Activated CD8-positive, alpha-beta T cell treated with anti-CD3 and anti-CD28 coated beads for 36 hours (primary cell): ENCODE data around the gene ZNF574. TPM values are rescaled to one million over a fixed set of nuclear protein-coding genes. Genes with fewer than 3 reads are reported as not detected.

Source experiments
- ATAC-seq: fragments of 200-7000 bp; cut with Tn5 transposase; one replicate; pipeline ENCODE4 v1.10.0; 2021; ENCODE audit warnings: mild to moderate bottlenecking, moderate library complexity
- CTCF ChIA-PET: fragments of 350-600 bp; sonication (Branson Sonifier 250); formaldehyde crosslinking; loops from one replicate; lab custom pipeline; 2021; ENCODE audit warnings: antibody characterized with exemption; lab: Charles Lee
- POLR2A ChIA-PET: fragments of 350-600 bp; sonication (Branson Sonifier 250); formaldehyde crosslinking; loops from one replicate; lab custom pipeline; 2021; ENCODE audit warnings: antibody characterized with exemption; lab: Charles Lee
- DNase-seq: peaks from one replicate; pipeline ENCODE4 v3.0.0-alpha.2; 2020
- H3K27ac Mint-ChIP-seq: one replicate; pipeline ENCODE4 v1.8.0; 2021; ENCODE audit warnings: mild to moderate bottlenecking, mixed read lengths
- H3K27me3 Mint-ChIP-seq: one replicate; pipeline ENCODE4 v1.8.0; 2021; ENCODE audit warnings: mixed read lengths
- H3K36me3 Mint-ChIP-seq: one replicate; pipeline ENCODE4 v1.8.0; 2021; ENCODE audit warnings: low read depth, mixed read lengths
- H3K4me1 Mint-ChIP-seq: one replicate; pipeline ENCODE4 v1.8.0; 2021; ENCODE audit warnings: low read depth, mixed read lengths
- H3K4me3 Mint-ChIP-seq: one replicate; pipeline ENCODE4 v1.8.0; 2021; ENCODE audit warnings: mild to moderate bottlenecking, moderate library complexity, mixed read lengths
- H3K9me3 Mint-ChIP-seq: one replicate; pipeline ENCODE4 v1.8.0; 2021; ENCODE audit warnings: mixed read lengths
- intact Hi-C: fragments of 100-400 bp; cut with micrococcal nuclease; formaldehyde crosslinking; loops from one replicate; pipeline ENCODE4 v1.10.0; 2022
- total RNA-seq, 2 experiments: library from RNA; stranded (reverse); gene quantifications; one replicate each; pipeline ENCODE4 v1.2.3, GENCODE V29; 2021
- TF ChIP-seq, protein P1 (sequence below): fragments of 200-600 bp; IDR thresholded peaks from one replicate; pipeline ENCODE4 v1.8.0; 2022; ENCODE audit warnings: antibody characterized with exemption, mild to moderate bottlenecking

Gene ZNF574
- total RNA-seq, 2 experiments from 2014 or later: 12.4 to 12.8 TPM

DNA sequence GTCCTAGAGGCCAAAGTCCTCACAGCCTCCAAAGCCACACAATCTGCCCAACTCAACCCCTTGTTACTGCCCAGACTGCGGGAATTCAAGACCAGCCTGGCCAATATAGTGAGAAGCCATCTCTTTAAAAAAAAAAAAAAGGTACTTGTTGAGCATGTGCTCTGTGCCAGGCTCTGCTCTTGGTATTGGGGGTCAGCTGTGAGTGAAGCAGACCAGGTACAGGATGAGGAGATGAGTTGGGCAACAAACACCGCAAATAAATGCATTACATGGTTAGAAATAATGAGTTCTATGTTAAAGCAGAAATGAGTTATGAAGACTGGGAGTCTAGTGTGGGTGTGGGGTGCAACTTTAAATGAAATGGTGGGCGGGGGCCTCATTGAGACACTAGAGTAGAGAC is 15.8 kb upstream of the ZNF574 start:
- Mint-ChIP-seq H3K36me3 (no peaks in the 10 kb centered on the region), H3K9me3 (no peaks in the 10 kb centered on the region), H3K4me1 (no peaks in the 10 kb centered on the region), H3K4me3 (no peak overlapping the region), H3K27ac (no peak overlapping the region), H3K27me3 (no peaks in the 10 kb centered on the region)
- TF ChIP-seq, protein P1, sequence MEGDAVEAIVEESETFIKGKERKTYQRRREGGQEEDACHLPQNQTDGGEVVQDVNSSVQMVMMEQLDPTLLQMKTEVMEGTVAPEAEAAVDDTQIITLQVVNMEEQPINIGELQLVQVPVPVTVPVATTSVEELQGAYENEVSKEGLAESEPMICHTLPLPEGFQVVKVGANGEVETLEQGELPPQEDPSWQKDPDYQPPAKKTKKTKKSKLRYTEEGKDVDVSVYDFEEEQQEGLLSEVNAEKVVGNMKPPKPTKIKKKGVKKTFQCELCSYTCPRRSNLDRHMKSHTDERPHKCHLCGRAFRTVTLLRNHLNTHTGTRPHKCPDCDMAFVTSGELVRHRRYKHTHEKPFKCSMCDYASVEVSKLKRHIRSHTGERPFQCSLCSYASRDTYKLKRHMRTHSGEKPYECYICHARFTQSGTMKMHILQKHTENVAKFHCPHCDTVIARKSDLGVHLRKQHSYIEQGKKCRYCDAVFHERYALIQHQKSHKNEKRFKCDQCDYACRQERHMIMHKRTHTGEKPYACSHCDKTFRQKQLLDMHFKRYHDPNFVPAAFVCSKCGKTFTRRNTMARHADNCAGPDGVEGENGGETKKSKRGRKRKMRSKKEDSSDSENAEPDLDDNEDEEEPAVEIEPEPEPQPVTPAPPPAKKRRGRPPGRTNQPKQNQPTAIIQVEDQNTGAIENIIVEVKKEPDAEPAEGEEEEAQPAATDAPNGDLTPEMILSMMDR: no peak
- ATAC-seq: no peak
- DNase-seq: no peak
- CTCF ChIA-PET: no interaction called here
- intact Hi-C loops: no loop called here
- POLR2A ChIA-PET: no interaction called here

- Mint-ChIP-seq H3K9me3 (no peaks in the 10 kb centered on the region), H3K27me3 (peaks cover 2% of the 10 kb centered on the region), H3K27ac (no peak overlapping the region), H3K4me3 (no peak overlapping the region), H3K36me3 (no peaks in the 10 kb centered on the region), H3K4me1 (no peaks in the 10 kb centered on the region)
- DNase-seq (no peak), ATAC-seq (no peak)
- CTCF ChIA-PET: no interaction called here
- intact Hi-C loops: no loop called here
- TF ChIP-seq, protein P1: no peak
- POLR2A ChIA-PET: no interaction called here
These were observed 13.6 kb upstream of the ZNF574 start for GRCh38 chr19:42062381-42062780.

DNA sequence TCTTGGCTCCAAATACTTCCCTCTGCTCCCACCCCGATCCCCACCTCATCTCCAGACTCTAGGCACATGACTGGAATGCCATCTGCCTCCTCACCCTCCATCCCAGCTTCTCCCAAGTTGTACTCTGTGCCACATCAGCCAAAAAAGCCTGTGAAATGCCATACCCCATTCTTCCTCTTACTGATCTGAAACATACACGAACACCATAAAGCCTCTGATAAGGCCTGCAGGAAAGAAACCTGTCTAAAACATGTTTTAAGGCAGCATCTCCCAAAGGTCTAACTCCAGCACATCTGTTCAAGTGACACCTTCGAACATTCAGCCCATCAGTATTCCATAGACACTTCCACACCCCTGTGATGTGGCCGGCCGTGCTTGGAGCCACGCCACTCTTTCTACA is 11.5 kb upstream of the ZNF574 start:
- no peak for ATAC-seq
- CTCF ChIA-PET: interaction anchor here (1.3 kb wide), 1 partner anchor 45 kb away, joined by 4 read pairs; no protein-coding TSS in a partner anchor
- DNase-seq: no peak
- no peaks in the 10 kb centered on the region for H3K36me3 Mint-ChIP-seq
- intact Hi-C loops: no loop called here
- no peaks in the 10 kb centered on the region for H3K4me1 Mint-ChIP-seq
- H3K9me3 Mint-ChIP-seq: no peaks in the 10 kb centered on the region
- H3K27ac Mint-ChIP-seq: no peak overlapping the region
- peaks cover 2% of the 10 kb centered on the region for H3K27me3 Mint-ChIP-seq
- POLR2A ChIA-PET: interaction anchor here (1.1 kb wide), 1 partner anchor 38 kb away, joined by 3 read pairs; no protein-coding TSS in a partner anchor
- TF ChIP-seq, protein P1: no peak
- no peak overlapping the region for H3K4me3 Mint-ChIP-seq

DNA sequence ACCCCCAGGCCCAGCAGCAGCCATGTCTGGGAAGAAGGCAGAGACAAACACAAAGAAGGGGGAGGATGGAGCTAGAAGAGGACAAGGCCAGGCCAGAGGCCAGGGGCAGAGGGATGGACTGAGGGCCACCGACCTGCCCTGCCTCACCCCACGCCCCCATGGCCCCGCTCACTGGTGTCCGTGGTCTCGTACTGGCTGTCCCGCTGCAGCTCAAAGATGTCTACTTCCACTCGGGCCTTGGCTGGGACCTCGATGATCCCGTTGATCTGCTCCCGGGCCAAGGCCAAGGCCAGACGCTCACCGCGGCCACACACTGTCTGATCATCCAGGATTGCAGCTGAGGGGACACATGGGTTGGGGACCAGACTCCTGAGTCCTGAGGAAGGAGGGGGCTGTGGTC is 10.9 kb upstream of the ZNF574 start:
- Mint-ChIP-seq H3K4me1 (no peaks in the 10 kb centered on the region), H3K4me3 (no peak overlapping the region), H3K9me3 (no peaks in the 10 kb centered on the region), H3K27ac (no peak overlapping the region), H3K36me3 (no peaks in the 10 kb centered on the region), H3K27me3 (peaks cover 4% of the 10 kb centered on the region)
- TF ChIP-seq, protein P1: no peak
- CTCF ChIA-PET: interaction anchor here (1.3 kb wide), 1 partner anchor 44 kb away, joined by 4 read pairs; no protein-coding TSS in a partner anchor
- POLR2A ChIA-PET: interaction anchor here (1.1 to 1.2 kb wide), 3 partner anchors 10 to 37 kb away, joined by 3 read pairs; no protein-coding TSS in a partner anchor
- intact Hi-C loops: no loop called here
- DNase-seq (no peak), ATAC-seq (no peak)

GRCh38 chr19:42065511-42065910 is 10.5 kb upstream of the ZNF574 start:
- H3K4me1 Mint-ChIP-seq: no peaks in the 10 kb centered on the region
- ATAC-seq (no peak), DNase-seq (no peak)
- H3K9me3 Mint-ChIP-seq: no peaks in the 10 kb centered on the region
- peaks cover 6% of the 10 kb centered on the region for H3K27me3 Mint-ChIP-seq
- intact Hi-C loops: no loop called here
- H3K4me3 Mint-ChIP-seq: no peak overlapping the region
- CTCF ChIA-PET: interaction anchor here (1.3 kb wide), 1 partner anchor 44 kb away, joined by 4 read pairs; no protein-coding TSS in a partner anchor
- POLR2A ChIA-PET: interaction anchor here (1.1 to 1.2 kb wide), 2 partner anchors 9 to 34 kb away, joined by 3 read pairs; no protein-coding TSS in a partner anchor
- TF ChIP-seq, protein P1: no peak
- no peaks in the 10 kb centered on the region for H3K36me3 Mint-ChIP-seq
- no peak overlapping the region for H3K27ac Mint-ChIP-seq
